Measurements from ENCODE around the gene RASSF1. TPM values are rescaled to one million over a fixed set of nuclear protein-coding genes. Genes with fewer than 3 reads are reported as not detected.

RASSF1 gene
- total and polyA plus RNA-seq, 2 of the 13 experiments (the other 11 are each of a cell fraction or from before 2014, with no cell fraction given) = 10.2 to 27.5 TPM

GRCh38 chr3:50327943-50328691, 12.5 kb downstream of the RASSF1 start, which contains the start of gene TUSC2 (continued):
- TF ChIP-seq, protein P1, sequence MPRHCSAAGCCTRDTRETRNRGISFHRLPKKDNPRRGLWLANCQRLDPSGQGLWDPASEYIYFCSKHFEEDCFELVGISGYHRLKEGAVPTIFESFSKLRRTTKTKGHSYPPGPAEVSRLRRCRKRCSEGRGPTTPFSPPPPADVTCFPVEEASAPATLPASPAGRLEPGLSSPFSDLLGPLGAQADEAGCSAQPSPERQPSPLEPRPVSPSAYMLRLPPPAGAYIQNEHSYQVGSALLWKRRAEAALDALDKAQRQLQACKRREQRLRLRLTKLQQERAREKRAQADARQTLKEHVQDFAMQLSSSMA (CRISPR knock-in tag; IDR thresholded peaks at IDR 0.05) = no peak
- TF ChIP-seq MATR3 (CRISPR knock-in tag; IDR thresholded peaks at IDR 0.05) = no peak
- TF ChIP-seq ZNF280D (CRISPR knock-in tag; IDR thresholded peaks at IDR 0.05) = no peak
- no peak for TF ChIP-seq SMARCC2 (IDR thresholded peaks at IDR 0.05)
- no peak for TF ChIP-seq SYNCRIP (IDR thresholded peaks at IDR 0.05; ENCODE audit: insufficient read depth, low read depth, low read length)
- TF ChIP-seq, protein P2, sequence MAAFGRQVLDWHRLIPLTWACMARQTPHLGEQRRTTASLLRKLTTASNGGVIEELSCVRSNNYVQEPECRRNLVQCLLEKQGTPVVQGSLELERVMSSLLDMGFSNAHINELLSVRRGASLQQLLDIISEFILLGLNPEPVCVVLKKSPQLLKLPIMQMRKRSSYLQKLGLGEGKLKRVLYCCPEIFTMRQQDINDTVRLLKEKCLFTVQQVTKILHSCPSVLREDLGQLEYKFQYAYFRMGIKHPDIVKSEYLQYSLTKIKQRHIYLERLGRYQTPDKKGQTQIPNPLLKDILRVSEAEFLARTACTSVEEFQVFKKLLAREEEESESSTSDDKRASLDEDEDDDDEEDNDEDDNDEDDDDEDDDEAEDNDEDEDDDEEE (CRISPR knock-in tag; IDR thresholded peaks at IDR 0.05) = 0 out of 2 replicates have a peak, but pooled peaks have one; percentile 62
- 0 out of 2 replicates have a peak, but pooled peaks have one; percentile 31 for TF ChIP-seq KLF11 (CRISPR knock-in tag; IDR thresholded peaks at IDR 0.05)
- TF ChIP-seq FIP1L1 (IDR thresholded peaks at IDR 0.05; ENCODE audit: borderline replicate concordance, insufficient read depth, low read depth, low read length) = 0 out of 2 replicates have a peak, but pooled peaks have one; percentile 61
- TF ChIP-seq RBFOX2 (IDR thresholded peaks at IDR 0.05; ENCODE audit: low read depth, low read length) = peak; percentile 93
- TF ChIP-seq TEAD2 (CRISPR knock-in tag; IDR thresholded peaks at IDR 0.05) = no peak
- TF ChIP-seq, protein P3, sequence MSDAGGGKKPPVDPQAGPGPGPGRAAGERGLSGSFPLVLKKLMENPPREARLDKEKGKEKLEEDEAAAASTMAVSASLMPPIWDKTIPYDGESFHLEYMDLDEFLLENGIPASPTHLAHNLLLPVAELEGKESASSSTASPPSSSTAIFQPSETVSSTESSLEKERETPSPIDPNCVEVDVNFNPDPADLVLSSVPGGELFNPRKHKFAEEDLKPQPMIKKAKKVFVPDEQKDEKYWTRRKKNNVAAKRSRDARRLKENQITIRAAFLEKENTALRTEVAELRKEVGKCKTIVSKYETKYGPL (CRISPR knock-in tag; IDR thresholded peaks at IDR 0.05) = no peak; the same call in 1 of the 2 replicates
- no peak for TF ChIP-seq CEBPZ (IDR thresholded peaks at IDR 0.05; ENCODE audit: low read length)
- TF ChIP-seq, protein P4, sequence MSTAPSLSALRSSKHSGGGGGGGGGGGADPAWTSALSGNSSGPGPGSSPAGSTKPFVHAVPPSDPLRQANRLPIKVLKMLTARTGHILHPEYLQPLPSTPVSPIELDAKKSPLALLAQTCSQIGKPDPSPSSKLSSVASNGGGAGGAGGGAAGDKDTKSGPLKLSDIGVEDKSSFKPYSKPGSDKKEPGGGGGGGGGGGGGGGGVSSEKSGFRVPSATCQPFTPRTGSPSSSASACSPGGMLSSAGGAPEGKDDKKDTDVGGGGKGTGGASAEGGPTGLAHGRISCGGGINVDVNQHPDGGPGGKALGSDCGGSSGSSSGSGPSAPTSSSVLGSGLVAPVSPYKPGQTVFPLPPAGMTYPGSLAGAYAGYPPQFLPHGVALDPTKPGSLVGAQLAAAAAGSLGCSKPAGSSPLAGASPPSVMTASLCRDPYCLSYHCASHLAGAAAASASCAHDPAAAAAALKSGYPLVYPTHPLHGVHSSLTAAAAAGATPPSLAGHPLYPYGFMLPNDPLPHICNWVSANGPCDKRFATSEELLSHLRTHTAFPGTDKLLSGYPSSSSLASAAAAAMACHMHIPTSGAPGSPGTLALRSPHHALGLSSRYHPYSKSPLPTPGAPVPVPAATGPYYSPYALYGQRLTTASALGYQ (CRISPR knock-in tag; IDR thresholded peaks at IDR 0.05) = no peak
- no peak for TF ChIP-seq MAZ (IDR thresholded peaks at IDR 0.05; ENCODE audit: borderline replicate concordance, low read depth, low read length)
- peak; percentile 75 for TF ChIP-seq MAZ (CRISPR knock-in tag; IDR thresholded peaks at IDR 0.05; ENCODE audit: low read depth)
- TF ChIP-seq, protein P5, sequence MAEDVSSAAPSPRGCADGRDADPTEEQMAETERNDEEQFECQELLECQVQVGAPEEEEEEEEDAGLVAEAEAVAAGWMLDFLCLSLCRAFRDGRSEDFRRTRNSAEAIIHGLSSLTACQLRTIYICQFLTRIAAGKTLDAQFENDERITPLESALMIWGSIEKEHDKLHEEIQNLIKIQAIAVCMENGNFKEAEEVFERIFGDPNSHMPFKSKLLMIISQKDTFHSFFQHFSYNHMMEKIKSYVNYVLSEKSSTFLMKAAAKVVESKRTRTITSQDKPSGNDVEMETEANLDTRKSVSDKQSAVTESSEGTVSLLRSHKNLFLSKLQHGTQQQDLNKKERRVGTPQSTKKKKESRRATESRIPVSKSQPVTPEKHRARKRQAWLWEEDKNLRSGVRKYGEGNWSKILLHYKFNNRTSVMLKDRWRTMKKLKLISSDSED (CRISPR knock-in tag; IDR thresholded peaks at IDR 0.05) = no peak
